GM12878 (cell line): Measurements from ENCODE around the gene FCHSD2. TPM values are rescaled to one million over a fixed set of nuclear protein-coding genes. Genes with fewer than 3 reads are reported as not detected.

ENCODE experiments used
- ATF7 ChIP-seq: fragments of 450-650 bp; IDR thresholded peaks from 2 replicates; pipeline ENCODE4 v1.6.1; 2016; ENCODE audit warnings: low read depth, mild to moderate bottlenecking
- CHD4 ChIP-seq: fragments of 200-600 bp; sonication (generic); IDR thresholded peaks from 2 replicates; pipeline ENCODE4 v1.6.1; 2016; ENCODE audit warnings: mild to moderate bottlenecking
- CTCF ChIP-seq, 3 experiments: IDR thresholded peaks in 2 of 3; conservative IDR thresholded peaks in 1 of 3; 2 replicates each; pipeline ENCODE4 v1.5.1; 2011; ENCODE audit warnings: low read depth in 3 of 3, low read length in 3 of 3, mild to moderate bottlenecking in 3 of 3, control low read depth in 2 of 3, moderate library complexity in 2 of 3, inconsistent platforms in 1 of 3, mixed read lengths in 1 of 3; ENCODE audit not compliant: control insufficient read depth in 2 of 3, insufficient read depth in 1 of 3; ENCODE audit errors: extremely low read depth in 1 of 3
- HDAC6 ChIP-seq: fragments of 200-600 bp; sonication (generic); IDR thresholded peaks from one replicate; pipeline ENCODE4 v1.8.0; 2017; ENCODE audit warnings: antibody characterized with exemption; ENCODE audit not compliant: unreplicated experiment
- KLF5 ChIP-seq: fragments of 450-650 bp; IDR thresholded peaks from 2 replicates; pipeline ENCODE4 v1.6.1; 2014; ENCODE audit warnings: mild to moderate bottlenecking; ENCODE audit not compliant: partially characterized antibody
- NFIC ChIP-seq: IDR thresholded peaks from 2 replicates; pipeline ENCODE4 v1.6.1; 2012; ENCODE audit warnings: low read depth, mild to moderate bottlenecking, inconsistent platforms, low read length, moderate library complexity
- PBX3 ChIP-seq: IDR thresholded peaks from 2 replicates; pipeline ENCODE4 v1.6.1; 2011; ENCODE audit warnings: mild to moderate bottlenecking, low read depth, low read length, moderate library complexity; ENCODE audit not compliant: insufficient replicate concordance
- RAD21 ChIP-seq: IDR thresholded peaks from 2 replicates; pipeline ENCODE4 v1.6.1; 2011; ENCODE audit warnings: mild to moderate bottlenecking, low read depth, low read length, moderate library complexity; ENCODE audit not compliant: insufficient read depth
- RFX5 ChIP-seq: IDR thresholded peaks from 2 replicates; pipeline ENCODE4 v1.6.1; 2011; ENCODE audit warnings: low read depth, low read length, improper control_type of control experiment
- RUNX3 ChIP-seq: IDR thresholded peaks from 2 replicates; pipeline ENCODE4 v1.6.1; 2012; ENCODE audit warnings: low read length, inconsistent platforms
- SIX5 ChIP-seq: IDR thresholded peaks from 2 replicates; pipeline ENCODE4 v1.6.1; 2011; ENCODE audit warnings: mild to moderate bottlenecking, low read depth, low read length, moderate library complexity; ENCODE audit not compliant: severe bottlenecking
- SPI1 ChIP-seq: IDR thresholded peaks from 2 replicates; pipeline ENCODE4 v1.6.1; 2011; ENCODE audit warnings: low read depth, mild to moderate bottlenecking, low read length, moderate library complexity, borderline replicate concordance; ENCODE audit not compliant: insufficient read depth
- SREBF2 ChIP-seq: IDR thresholded peaks from 2 replicates; pipeline ENCODE4 v1.6.1; 2012; ENCODE audit warnings: mild to moderate bottlenecking, low read length
- SRF ChIP-seq, 2 experiments: IDR thresholded peaks; 2 replicates each; pipeline ENCODE4 v1.6.1; 2011; ENCODE audit warnings: low read depth in 2 of 2, low read length in 2 of 2, mild to moderate bottlenecking in 1 of 2, moderate library complexity in 1 of 2
- YY1 ChIP-seq: IDR thresholded peaks from 2 replicates; pipeline ENCODE4 v1.6.1; 2011; ENCODE audit warnings: low read depth, mild to moderate bottlenecking, low read length
- polyA plus RNA-seq, 11 experiments: library from polyadenylated mRNA; depleted of rRNA in 4 of 11; unstranded in 6 of 11; stranded (reverse) in 5 of 11; fragments of >200 nt; fragmentation: Nextera tagmentation in 4 of 11; fragmentation: Illumina TruSeq in 1 of 11; extraction: Ambion mirVana in 4 of 11; extraction: Trizol in 1 of 11; gene quantifications; 1 replicate in 1 of 11; 2 replicates in 10 of 11; pipeline versions ENCODE4 v1.2.1 to v1.2.3, GENCODE V29; 2011 to 2016; ENCODE audit warnings: inconsistent platforms in 2 of 11, missing spikeins in 2 of 11, low read depth in 1 of 11
- total RNA-seq, 4 experiments: library from RNA; depleted of rRNA in 3 of 4; stranded (reverse); fragments of >200 nt in 3 of 4; fragmentation: Illumina TruSeq in 1 of 4; extraction: Trizol in 1 of 4; gene quantifications; 2 replicates each; pipeline versions ENCODE4 v1.2.1 to v1.2.3, GENCODE V29; 2013 to 2021
- TF ChIP-seq, protein P1 (sequence below): fragments of 450-650 bp; IDR thresholded peaks from 2 replicates; pipeline ENCODE4 v1.6.1; 2017; ENCODE audit warnings: mild to moderate bottlenecking, moderate library complexity
- TF ChIP-seq, protein P2 (sequence below): fragments of 450-650 bp; IDR thresholded peaks from 2 replicates; pipeline ENCODE4 v1.6.1; 2017; ENCODE audit warnings: antibody characterized with exemption, mild to moderate bottlenecking, moderate library complexity

Gene FCHSD2
- total and polyA plus RNA-seq, 10 of the 15 experiments (the other 5 are each of a cell fraction or from before 2014, with no cell fraction given), result 13.2 to 89.8 (median 47.8) TPM

DNA sequence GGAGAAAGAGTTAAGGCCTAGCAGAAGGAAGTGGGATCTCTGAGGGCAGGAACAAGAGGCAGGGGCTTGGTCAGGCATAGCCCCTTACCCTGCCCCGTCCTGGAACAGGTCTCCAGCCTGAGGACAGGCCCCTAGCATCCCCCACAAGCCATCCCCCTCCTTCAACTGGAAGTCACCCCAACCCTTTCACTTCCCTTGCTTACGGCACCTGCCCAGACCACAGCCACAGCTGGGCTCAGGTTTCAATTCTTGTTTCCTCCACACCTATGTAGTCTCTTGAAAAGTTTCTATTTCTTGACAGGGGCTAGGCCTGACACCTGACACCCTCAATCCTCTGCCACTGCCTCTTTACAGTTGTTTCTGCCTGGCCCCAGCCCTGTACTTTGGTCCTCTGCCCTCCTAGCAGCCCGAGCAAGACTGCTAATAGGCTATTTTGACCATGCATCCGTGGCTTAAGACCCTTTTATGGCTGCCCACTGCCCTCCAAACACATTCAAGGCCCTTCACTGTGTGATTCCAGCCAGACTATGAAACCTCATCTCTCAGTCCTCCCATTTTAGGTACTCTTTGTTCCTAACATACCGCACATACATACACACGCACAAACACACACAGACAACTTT is 10.9 kb upstream of the FCHSD2 start (continued):
- TF ChIP-seq PBX3 (peak; percentile 72), NFIC (no peak), RAD21 (no peak), SRF (IDR thresholded peaks at IDR 0.05; ENCODE audit: low read depth in 2 of 2, low read length in 2 of 2) (peak in 1 of 2 experiments; percentile 44; a peak in 1 of 4 replicates), SPI1 (peak; percentile 100), YY1 (0 out of 2 replicates have a peak, but pooled peaks have one; percentile 8), HDAC6 (peak; percentile 58), RFX5 (no peak), SREBF2 (no peak), SIX5 (peak; percentile 45), RUNX3 (no peak), ATF7 (peak; percentile 85), KLF5 (peak; percentile 87), CHD4 (no peak; the same call in 1 of the 2 replicates), CTCF (IDR thresholded peaks at IDR 0.05 in 2 of 3, conservative IDR thresholded peaks at IDR 0.05 in 1 of 3; ENCODE audit: control insufficient read depth in 2 of 3, extremely low read depth in 1 of 3, insufficient read depth in 1 of 3, low read depth in 3 of 3, low read length in 3 of 3) (no peak)
- TF ChIP-seq, protein P1, sequence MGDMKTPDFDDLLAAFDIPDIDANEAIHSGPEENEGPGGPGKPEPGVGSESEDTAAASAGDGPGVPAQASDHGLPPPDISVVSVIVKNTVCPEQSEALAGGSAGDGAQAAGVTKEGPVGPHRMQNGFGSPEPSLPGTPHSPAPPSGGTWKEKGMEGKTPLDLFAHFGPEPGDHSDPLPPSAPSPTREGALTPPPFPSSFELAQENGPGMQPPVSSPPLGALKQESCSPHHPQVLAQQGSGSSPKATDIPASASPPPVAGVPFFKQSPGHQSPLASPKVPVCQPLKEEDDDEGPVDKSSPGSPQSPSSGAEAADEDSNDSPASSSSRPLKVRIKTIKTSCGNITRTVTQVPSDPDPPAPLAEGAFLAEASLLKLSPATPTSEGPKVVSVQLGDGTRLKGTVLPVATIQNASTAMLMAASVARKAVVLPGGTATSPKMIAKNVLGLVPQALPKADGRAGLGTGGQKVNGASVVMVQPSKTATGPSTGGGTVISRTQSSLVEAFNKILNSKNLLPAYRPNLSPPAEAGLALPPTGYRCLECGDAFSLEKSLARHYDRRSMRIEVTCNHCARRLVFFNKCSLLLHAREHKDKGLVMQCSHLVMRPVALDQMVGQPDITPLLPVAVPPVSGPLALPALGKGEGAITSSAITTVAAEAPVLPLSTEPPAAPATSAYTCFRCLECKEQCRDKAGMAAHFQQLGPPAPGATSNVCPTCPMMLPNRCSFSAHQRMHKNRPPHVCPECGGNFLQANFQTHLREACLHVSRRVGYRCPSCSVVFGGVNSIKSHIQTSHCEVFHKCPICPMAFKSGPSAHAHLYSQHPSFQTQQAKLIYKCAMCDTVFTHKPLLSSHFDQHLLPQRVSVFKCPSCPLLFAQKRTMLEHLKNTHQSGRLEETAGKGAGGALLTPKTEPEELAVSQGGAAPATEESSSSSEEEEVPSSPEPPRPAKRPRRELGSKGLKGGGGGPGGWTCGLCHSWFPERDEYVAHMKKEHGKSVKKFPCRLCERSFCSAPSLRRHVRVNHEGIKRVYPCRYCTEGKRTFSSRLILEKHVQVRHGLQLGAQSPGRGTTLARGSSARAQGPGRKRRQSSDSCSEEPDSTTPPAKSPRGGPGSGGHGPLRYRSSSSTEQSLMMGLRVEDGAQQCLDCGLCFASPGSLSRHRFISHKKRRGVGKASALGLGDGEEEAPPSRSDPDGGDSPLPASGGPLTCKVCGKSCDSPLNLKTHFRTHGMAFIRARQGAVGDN, result peak; percentile 89
- TF ChIP-seq, protein P2, sequence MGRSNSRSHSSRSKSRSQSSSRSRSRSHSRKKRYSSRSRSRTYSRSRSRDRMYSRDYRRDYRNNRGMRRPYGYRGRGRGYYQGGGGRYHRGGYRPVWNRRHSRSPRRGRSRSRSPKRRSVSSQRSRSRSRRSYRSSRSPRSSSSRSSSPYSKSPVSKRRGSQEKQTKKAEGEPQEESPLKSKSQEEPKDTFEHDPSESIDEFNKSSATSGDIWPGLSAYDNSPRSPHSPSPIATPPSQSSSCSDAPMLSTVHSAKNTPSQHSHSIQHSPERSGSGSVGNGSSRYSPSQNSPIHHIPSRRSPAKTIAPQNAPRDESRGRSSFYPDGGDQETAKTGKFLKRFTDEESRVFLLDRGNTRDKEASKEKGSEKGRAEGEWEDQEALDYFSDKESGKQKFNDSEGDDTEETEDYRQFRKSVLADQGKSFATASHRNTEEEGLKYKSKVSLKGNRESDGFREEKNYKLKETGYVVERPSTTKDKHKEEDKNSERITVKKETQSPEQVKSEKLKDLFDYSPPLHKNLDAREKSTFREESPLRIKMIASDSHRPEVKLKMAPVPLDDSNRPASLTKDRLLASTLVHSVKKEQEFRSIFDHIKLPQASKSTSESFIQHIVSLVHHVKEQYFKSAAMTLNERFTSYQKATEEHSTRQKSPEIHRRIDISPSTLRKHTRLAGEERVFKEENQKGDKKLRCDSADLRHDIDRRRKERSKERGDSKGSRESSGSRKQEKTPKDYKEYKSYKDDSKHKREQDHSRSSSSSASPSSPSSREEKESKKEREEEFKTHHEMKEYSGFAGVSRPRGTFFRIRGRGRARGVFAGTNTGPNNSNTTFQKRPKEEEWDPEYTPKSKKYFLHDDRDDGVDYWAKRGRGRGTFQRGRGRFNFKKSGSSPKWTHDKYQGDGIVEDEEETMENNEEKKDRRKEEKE, result no peak
